GM21367 (cell line): ENCODE measurements around the gene NOS1.

Experiments
- ATAC-seq: cut with Tn5 transposase; IDR thresholded peaks from one replicate; pipeline ENCODE4 v1.9.1; 2021; ENCODE audit not compliant: unreplicated experiment

The NOS1 gene

DNA sequence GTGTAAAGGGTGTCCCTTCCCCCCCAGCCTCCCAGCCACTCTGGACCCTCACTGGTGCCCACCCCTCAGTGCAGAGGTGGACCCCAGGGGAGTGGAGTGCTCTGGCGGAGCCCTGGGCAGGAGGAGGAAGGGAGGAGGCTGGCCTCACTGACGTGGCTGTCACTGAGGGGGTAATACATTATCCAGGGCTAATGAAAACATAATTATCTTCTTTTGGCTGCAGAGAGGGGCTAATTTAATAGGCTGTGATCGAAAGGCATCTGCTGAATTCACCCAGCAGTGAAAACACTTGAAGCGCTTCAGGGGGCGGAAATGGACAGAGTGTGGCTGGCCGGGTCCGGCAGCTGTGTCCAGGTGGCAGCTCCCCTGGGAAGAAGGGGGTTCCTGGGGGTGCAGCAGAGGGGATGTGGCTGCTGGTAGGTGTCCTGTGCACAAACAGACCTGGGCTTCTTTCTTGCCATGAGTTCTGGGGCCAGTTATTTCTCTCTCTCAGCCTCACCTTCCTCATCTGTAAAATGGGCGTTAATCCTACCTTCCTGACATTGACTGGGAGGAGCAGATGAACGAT is 3.7 kb upstream of the NOS1 start:
- ATAC-seq, result no peak

DNA sequence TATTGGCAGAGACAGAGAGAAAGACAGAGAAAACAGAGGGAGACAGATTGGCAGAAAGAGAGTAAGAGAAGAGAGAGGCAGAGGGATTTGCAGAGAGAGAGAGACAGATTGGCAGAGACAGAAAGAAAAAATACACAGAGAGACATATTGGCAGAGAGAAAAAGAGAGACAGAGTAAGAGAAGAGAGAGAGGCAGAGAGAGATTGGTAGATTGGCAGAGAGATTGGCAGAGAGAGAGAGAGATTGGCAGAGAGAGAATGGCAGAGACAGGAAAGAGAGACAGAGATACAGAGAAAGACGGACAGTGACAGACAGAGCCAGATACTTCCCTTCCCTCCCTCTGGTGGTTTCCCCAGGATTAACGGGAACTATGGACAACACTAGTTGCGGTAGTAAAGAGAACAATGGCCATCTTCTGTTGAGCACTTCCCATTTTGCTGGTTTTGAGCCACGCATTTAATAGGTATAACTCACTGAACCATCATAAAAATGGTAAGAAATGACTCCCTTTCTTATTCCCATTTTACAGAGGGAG is 2.6 kb upstream of the NOS1 start:
- ATAC-seq, result no peak

DNA sequence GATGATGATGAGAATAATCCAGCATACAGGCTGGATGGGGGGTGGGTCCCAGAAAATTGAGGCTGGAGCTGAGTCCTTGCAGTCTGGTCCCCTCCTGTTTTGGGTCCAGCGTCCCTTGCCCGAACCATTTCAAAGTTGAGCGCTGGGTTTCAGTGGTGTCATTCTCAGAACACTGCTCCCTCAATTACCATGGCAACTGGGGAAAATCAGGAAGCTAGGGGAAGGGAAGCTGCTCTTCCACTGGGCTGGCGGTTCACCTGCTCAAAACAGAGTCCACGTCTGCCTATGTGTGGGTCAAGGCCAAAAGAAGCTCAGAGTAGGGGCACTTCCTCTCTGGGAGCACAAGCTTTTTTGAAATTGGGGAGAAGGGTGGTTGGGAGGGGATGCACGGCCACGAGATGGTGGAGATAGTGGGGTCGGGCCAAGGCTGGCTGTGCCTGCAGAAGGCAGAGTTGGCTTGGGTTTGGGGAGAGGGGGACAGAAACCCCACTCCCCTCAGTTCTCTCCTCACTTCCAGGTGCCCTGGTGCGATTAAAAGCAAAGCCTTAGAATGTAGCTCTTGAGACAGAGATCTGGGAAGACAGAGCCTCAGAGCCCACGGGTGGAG is 1.7 kb upstream of the NOS1 start:
- ATAC-seq, result no peak

GRCh38 chr12:117362391-117362790 is 965 bp upstream of the NOS1 start:
- ATAC-seq, result no peak

DNA sequence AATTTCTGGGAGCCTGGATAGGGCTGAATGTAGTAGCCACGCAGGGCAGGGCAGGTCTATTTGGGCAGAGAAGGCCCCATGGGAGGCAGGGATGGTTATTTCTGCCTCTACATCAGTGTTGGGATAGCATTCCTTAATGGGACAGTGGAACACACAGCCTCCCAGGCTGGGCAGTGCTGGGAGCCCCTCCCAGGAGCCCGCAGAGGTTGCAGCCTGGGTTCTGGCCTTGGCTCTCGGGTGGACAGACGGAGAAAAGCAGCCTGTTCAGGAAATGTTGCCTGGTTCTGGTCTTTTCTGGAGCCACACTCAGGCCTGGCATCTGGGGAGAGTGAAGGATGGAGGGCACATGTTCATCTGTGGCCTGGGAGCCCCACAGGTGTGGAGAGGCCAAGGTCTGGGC is 479 bp upstream of the NOS1 start:
- ATAC-seq, result no peak

DNA sequence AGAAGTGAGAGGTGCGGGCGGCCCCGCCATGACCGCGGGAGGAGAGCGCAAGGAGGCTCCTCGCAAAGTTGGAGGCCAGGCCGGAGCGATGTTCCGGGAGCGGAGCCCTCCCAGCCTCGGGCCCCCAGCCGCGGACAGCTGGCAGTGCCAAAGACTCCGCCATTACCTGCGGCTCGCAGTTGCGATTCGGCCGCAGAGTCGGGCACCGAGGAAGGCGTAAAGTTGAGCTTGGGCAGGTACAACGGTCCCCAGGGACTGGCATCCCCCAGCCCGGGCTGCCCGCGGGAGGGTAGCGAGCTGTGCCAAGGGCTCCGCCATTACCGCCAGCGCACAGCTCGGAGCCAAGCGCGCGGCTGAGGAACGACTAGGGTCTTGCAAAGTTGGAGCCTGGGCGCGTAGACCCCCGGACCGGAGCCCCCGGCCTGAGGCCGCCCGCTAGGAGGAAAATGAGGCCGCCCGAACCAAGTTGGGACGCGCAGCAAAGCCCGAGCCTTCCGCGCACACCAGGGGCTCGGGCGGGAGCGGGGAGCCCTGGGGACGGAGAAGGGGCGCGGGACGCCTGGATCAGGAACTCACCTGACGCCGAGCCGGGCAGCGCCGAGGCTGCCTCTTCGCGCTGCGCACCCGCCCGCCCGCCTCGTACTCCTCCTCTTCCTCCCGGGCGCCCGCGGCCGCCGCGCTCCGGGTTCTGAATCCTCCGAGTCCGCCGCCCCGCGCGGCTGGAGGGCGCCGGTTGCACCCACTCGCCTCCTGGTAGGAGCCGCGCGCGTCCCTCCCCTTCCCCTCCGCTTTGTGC is 677 bp downstream of the NOS1 start:
- ATAC-seq, result no peak

DNA sequence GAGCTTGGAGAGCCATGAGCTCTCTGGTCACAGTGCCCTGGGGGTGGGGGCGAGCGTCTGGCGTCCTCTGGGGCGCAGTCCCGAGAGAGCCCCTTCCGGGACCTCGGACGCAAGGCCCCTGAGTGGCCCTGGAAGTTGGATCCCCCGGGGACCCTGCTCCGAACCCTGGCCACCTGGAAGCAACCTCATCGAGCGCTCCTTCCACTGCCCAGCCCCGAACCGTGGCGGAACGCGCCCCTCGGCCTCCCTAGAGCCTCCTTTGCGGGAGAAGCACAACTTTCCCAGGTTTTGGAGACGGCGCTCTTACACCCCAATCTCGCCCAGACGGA is 1.2 kb downstream of the NOS1 start:
- ATAC-seq, result no peak

- no peak for ATAC-seq
Observed at GRCh38 chr12:117359029-117359845, 2.2 kb downstream of the NOS1 start.

GRCh38 chr12:117356048-117356447 is 5.4 kb downstream of the NOS1 start:
- no peak for ATAC-seq

DNA sequence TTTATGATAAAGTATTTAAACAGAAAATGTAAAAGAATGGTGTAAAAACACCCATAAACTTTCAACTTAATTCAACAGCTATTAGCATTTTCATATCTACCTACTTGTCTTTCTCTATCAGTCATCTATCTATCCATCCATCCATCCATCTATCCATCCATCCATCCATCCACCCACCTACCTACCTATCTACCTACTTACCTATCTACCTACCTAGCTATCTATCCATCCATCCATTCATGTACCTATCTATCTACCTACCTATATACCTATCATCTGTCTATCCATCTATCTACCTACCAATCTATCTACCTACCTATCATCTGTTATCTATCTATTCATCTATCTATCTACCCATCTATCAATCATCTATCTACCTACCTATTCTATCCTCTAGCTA is 8.5 kb downstream of the NOS1 start:
- ATAC-seq, result no peak

DNA sequence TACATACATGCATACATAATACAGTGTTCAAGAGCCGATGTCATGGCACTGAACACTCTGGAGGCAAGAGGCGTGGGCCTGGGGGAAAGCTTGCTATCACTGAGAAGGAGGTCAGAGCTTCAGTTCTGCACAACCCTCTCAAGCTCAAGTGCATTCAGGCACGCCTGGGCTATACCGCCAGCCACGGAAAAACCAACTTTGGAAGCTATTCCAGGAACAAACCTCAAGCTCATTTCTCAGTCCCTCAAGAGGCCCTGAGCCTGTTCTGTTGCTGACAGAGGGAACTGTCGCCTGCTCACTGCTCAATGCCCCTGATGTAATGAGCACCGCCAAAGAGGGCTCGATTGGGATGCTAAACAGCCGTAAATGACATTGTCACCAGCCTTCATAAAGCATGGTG is 9.2 kb downstream of the NOS1 start:
- no peak for ATAC-seq

- no peak for ATAC-seq
Observed at GRCh38 chr12:117350140-117350539, 11.3 kb downstream of the NOS1 start.

GRCh38 chr12:117347588-117347987 is 13.8 kb downstream of the NOS1 start:
- ATAC-seq, result no peak

GRCh38 chr12:117344716-117345115 is 16.7 kb downstream of the NOS1 start:
- no peak for ATAC-seq

GRCh38 chr12:117343849-117344248 is 17.6 kb downstream of the NOS1 start:
- no peak for ATAC-seq

GRCh38 chr12:117343296-117343695 is 18.1 kb downstream of the NOS1 start:
- ATAC-seq, result no peak

GRCh38 chr12:117342682-117343081 is 18.7 kb downstream of the NOS1 start:
- ATAC-seq, result no peak

- ATAC-seq, result no peak
Observed at GRCh38 chr12:117342247-117342646, 19.2 kb downstream of the NOS1 start.

DNA sequence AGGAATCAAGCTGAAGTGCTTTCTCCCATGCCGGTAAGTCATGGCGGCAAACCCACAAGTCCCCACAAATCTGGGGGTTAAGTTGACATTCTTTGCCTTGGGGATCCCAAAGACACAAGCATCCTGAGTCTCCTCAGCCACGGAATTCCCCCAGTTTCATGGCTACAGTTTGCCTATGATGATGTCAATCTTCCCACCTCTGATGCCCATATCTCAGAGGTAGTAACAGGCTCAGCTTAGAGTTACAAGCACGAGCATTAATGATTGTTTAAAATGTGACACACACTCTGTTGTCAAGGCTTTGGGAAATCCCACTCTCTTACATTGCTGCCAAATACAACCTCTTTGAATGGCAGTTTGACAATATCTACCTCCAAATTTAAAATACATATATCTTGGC is 22.3 kb downstream of the NOS1 start:
- ATAC-seq, result no peak

DNA sequence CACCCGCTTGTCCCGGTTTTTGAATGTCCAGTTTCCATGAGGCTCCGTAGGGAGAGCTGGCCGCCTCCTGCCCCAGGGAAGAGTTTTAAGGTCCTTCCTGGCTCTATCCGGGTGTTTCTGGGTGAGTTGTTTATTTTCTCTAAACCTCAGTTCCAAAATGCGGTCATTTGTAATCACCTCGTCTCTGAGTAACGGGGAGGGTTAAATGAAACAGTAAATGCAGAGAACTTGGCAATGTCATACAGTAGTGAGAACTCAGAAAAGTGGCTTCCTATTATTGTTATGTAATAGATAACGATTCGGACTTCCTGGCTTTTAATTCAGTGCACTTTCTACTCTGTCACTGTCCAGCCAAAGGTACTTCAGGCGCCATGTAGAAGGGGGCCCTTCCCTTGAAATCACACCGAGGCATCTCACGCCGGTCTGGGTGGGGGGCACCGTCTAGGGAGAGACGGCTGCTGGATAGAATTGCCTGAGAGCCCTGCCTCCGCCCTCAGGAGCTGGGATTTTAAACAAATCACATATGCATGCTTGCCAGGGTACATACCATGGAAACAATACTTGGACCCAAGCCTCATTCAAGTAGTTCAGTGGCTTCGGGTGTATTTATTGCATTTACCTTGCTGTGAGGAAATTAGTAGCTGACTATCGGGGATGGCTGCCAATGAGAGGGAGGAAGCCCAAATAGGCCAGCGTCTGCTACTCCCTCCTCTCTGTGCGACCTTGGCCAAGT is 26.4 kb downstream of the NOS1 start:
- ATAC-seq, result no peak

DNA sequence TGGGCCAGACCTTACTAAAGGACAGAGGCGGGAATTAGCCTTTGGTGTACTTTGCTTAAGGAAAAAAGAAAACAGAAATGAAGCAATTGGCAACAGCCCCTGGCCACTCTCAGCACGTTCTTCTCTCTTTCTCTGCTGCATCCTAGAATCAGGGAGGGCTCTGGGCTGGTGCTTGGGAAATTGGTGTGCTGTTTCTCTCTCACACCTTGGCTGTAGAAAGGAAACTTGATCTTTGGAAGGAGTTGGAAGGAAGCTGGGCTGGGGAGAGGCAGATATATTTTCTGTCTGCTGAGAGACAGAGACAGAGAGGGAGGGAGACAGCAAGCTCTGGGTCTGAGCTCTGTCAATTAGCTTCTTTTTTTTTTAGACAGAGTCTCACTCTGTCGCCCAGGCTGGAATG is 27.4 kb downstream of the NOS1 start:
- ATAC-seq, result no peak
